ENCODE data around the gene WDFY3. TPM values are rescaled to one million over a fixed set of nuclear protein-coding genes. Genes with fewer than 3 reads are reported as not detected.

The WDFY3 gene
- polyA plus RNA-seq, 2 of the 4 experiments (the other 2 are of a cell fraction) = 6.6 to 25.1 TPM

GRCh38 chr4:84632092-84632491, 334.4 kb downstream of the WDFY3 start:
- no peak for TF ChIP-seq SREBF2 (IDR thresholded peaks at IDR 0.05)
- no peak for TF ChIP-seq CBX8 (IDR thresholded peaks at IDR 0.05)
- Histone ChIP-seq H3K27ac (no peak overlapping the region), H3K4me1 (no peaks in the 10 kb centered on the region), H3K4me2 (no peak overlapping the region), H3K9me3 (no peaks in the 10 kb centered on the region), H3K4me3 (no peak overlapping the region)
- 91% methylated on average over 2 of the region's 2 CpGs for WGBS (ENCODE audit: missing lambda C conversion rate)
- ChIA-PET CTCF (no interaction called here), POLR2A (no interaction called here)
- DNase-seq (ENCODE audit: low read depth in 1 of 2, low spot score in 1 of 2) (no peak), ATAC-seq (no peak), FAIRE-seq (no peak)

DNA sequence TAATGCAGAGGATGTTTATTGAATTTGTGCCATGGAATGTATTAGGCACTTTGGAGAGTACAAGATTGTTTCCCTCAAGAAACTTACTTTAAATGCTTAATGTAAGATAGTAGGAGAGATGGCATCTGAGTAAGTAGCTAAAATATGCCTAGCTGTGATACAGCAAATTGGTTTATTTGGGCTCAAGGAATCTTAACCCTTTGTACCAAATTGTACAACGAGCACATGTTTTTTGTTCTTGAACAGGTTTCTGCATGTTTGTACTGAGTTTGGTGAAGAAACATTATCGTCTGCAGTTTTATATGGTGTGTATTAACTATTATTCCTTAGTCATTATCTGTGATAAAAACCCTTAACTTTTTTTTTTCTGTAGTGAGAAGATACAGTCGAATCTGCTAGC, 334.9 kb downstream of the WDFY3 start:
- Histone ChIP-seq H3K4me1 (no peaks in the 10 kb centered on the region), H3K27ac (no peak overlapping the region), H3K9me3 (no peaks in the 10 kb centered on the region), H3K4me2 (no peak overlapping the region), H3K4me3 (no peak overlapping the region)
- 39% methylated on average over 3 of the region's 3 CpGs for WGBS (ENCODE audit: missing lambda C conversion rate)
- ChIA-PET CTCF (no interaction called here), POLR2A (no interaction called here)
- TF ChIP-seq ZSCAN20 (CRISPR knock-in tag; IDR thresholded peaks at IDR 0.05) = no peak
- TF ChIP-seq HOXB13 (CRISPR knock-in tag; IDR thresholded peaks at IDR 0.05; ENCODE audit: low read depth) = no peak
- TF ChIP-seq ZFP36 (IDR thresholded peaks at IDR 0.05; ENCODE audit: borderline replicate concordance, partially characterized antibody) = no peak
- TF ChIP-seq KDM5A (IDR thresholded peaks at IDR 0.05) = no peak
- DNase-seq (ENCODE audit: low read depth in 1 of 2, low spot score in 1 of 2) (no peak), FAIRE-seq (no peak), ATAC-seq (no peak)

DNA sequence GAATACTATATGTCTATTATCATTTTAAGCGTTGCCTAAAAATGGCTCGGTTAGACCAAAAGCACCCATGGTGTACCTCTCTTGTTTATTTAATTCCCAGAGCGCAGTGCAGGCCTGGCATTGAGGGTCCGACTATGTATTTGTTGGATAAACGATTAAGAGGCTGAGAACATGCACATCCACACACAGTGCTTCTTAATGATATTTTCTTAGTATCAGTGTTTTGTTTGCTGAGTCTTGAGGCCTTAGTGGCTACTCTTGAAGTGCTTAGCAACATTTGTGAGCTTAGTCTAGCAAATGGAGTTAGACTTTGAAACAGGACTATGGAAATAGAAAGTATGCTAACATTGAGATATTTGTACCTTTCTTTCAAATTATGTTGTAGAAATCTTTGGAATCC, 339.8 kb downstream of the WDFY3 start:
- Histone ChIP-seq H3K4me3 (no peak overlapping the region), H3K4me1 (no peaks in the 10 kb centered on the region), H3K4me2 (no peak overlapping the region), H3K27ac (no peak overlapping the region), H3K9me3 (no peaks in the 10 kb centered on the region)
- FAIRE-seq = no peak
- DNase-seq (ENCODE audit: low read depth in 1 of 2, low spot score in 1 of 2) = no peak
- no peak for TF ChIP-seq E2F6 (IDR thresholded peaks at IDR 0.05; ENCODE audit: borderline replicate concordance, low read depth)
- no peak for TF ChIP-seq HDAC2 (IDR thresholded peaks at IDR 0.05)
- no peak for TF ChIP-seq CBX2 (IDR thresholded peaks at IDR 0.05; ENCODE audit: borderline replicate concordance, low read depth)
- TF ChIP-seq SREBF2 (IDR thresholded peaks at IDR 0.05) = no peak
- 86% methylated on average over 5 of the region's 5 CpGs for WGBS (ENCODE audit: missing lambda C conversion rate)
- no peak for ATAC-seq
- ChIA-PET CTCF (no interaction called here), POLR2A (no interaction called here)

DNA sequence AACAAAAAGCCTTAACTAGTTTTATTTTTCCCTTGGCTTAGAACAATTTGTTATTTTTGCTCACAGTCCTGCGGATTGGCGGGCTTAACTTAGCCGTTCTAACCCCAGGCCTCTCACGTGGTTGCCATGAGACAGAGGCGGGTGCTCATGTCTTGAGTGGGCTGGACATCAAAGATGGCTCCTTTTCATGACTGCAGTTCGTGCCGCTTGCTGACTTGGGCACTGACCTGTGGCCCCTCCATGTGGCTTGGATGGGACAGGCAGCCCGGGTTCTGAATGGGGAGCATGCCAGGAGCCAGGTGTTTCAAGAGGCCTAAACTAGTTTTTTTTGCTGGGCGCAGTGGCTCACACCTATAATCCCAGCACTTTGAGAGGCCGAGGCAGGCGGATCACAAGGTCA, 342.8 kb downstream of the WDFY3 start:
- Histone ChIP-seq H3K4me3 (no peak overlapping the region), H3K4me1 (no peaks in the 10 kb centered on the region), H3K9me3 (no peaks in the 10 kb centered on the region), H3K4me2 (no peak overlapping the region), H3K27ac (no peak overlapping the region)
- POLR2A ChIA-PET = no interaction called here
- no peak for DNase-seq (ENCODE audit: low read depth in 1 of 2, low spot score in 1 of 2)
- ATAC-seq = no peak
- no peak for FAIRE-seq
- TF ChIP-seq JUNB (IDR thresholded peaks at IDR 0.05) (no peak), CBX2 (IDR thresholded peaks at IDR 0.05; ENCODE audit: borderline replicate concordance, low read depth) (no peak)
- CTCF ChIA-PET = no interaction called here
- WGBS (ENCODE audit: missing lambda C conversion rate) = 92% methylated on average over 9 of the region's 11 CpGs

GRCh38 chr4:84622959-84623358, 343.5 kb downstream of the WDFY3 start:
- CTCF ChIA-PET = no interaction called here
- no peak for ATAC-seq
- POLR2A ChIA-PET = no interaction called here
- H3K27ac ChIP-seq = no peak overlapping the region
- FAIRE-seq = no peak
- no peaks in the 10 kb centered on the region for H3K4me1 ChIP-seq
- 64% methylated on average over 1 of the region's 1 CpG for WGBS (ENCODE audit: missing lambda C conversion rate)
- no peak overlapping the region for H3K4me3 ChIP-seq
- H3K9me3 ChIP-seq = no peaks in the 10 kb centered on the region
- DNase-seq (ENCODE audit: low read depth in 1 of 2, low spot score in 1 of 2) = no peak
- no peak overlapping the region for H3K4me2 ChIP-seq
- no peak for TF ChIP-seq RNF2 (IDR thresholded peaks at IDR 0.05; ENCODE audit: borderline replicate concordance, low read depth)

Small RNAs within 50 kb of the gene (small RNA-seq; reads per million reads assigned to genes)
- gene RN7SL552P (0 to 6.1 (median 1.1) reads per million in 6 experiments), gene RNU6-469P (0 reads per million in 6 experiments)
